Endothelial cell (in vitro differentiated cells): Measurements from ENCODE around the gene SPRR2A. TPM values are rescaled to one million over a fixed set of nuclear protein-coding genes. Genes with fewer than 3 reads are reported as not detected.

Experiments
- total RNA-seq: library from RNA; stranded (reverse); fragmentation: NEBNext Ultra II Directional; extraction: Animal tissue kit (Norgen Biotek cat#: 25700); gene quantifications from one replicate; pipeline ENCODE4 v1.2.1, GENCODE V29; 2021; ENCODE audit not compliant: unreplicated experiment

The SPRR2A gene
- total RNA-seq, 1 donor from 2014 or later, result not detected

Other genes starting within 250 kb of the SPRR2A start
- gene LCE1B, start 245.5 kb downstream of the SPRR2A start, total RNA-seq, result not detected
- not detected for gene LCE1A, start 230.0 kb downstream of the SPRR2A start, total RNA-seq
- gene LCE6A, start 214.7 kb downstream of the SPRR2A start, total RNA-seq, result not detected
- not detected for gene LCE7A, start 197.5 kb downstream of the SPRR2A start, total RNA-seq
- not detected for gene SMCP, start 179.2 kb downstream of the SPRR2A start, total RNA-seq
- gene IVL, start 149.0 kb downstream of the SPRR2A start, total RNA-seq, result not detected
- gene SPRR5, start 110.3 kb downstream of the SPRR2A start, total RNA-seq, result not detected
- not detected for gene SPRR4, start 86.9 kb downstream of the SPRR2A start, total RNA-seq
- gene SPRR1A, start 73.4 kb downstream of the SPRR2A start, total RNA-seq, result not detected
- not detected for gene SPRR3, start 55.8 kb downstream of the SPRR2A start, total RNA-seq
- not detected for gene SPRR1B, start 26.3 kb downstream of the SPRR2A start, total RNA-seq
- not detected for gene SPRR2D, start 16.4 kb downstream of the SPRR2A start, total RNA-seq
- not detected for gene SPRR2B, start 14.1 kb upstream of the SPRR2A start, total RNA-seq
- gene SPRR2E, start 37.0 kb upstream of the SPRR2A start, total RNA-seq, result not detected
- not detected for gene SPRR2F, start 56.0 kb upstream of the SPRR2A start, total RNA-seq
- gene SPRR2G, start 93.4 kb upstream of the SPRR2A start, total RNA-seq, result not detected
- not detected for gene LELP1, start 145.9 kb upstream of the SPRR2A start, total RNA-seq
- gene PRR9, start 160.1 kb upstream of the SPRR2A start, total RNA-seq, result not detected
- not detected for gene LORICRIN, start 202.2 kb upstream of the SPRR2A start, total RNA-seq